ENCODE measurements around the gene UFSP1.

The UFSP1 gene

DNA sequence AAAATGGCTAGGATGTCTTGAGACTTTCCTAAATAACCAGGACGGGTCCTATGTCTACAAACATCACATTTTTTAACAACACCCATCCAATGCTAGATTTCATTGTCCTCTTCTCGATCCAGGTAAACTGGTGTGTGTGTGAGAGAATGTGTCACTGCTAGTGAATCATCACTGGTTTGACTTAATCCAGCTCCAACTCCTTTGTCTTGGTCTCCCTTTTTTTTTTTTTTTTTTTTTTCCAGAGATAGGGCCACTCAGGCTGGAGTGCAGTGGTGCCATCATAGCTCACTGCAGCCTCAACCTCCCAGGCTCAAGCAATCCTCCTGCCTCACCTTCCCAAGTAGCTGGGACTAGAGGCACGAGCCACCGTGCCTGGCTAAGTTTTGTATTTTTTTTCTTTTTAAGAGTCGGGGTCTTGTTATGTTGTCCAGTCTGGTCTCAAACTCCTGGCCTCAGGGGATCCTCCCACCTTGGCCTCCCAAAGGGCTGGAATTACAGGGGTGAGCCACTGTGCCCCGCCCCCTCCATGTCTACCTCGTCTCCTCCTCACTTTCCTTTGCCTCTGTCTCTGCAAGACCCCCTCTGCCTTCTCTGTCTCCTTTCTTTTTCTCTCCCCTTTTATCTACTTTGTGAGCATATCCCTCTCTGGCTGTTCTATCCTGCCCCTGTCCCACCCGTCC lies 2.2 kb upstream of the UFSP1 start:
- H2BK120ac ChIP-seq (ENCODE audit: low read depth, low read length): peak overlapping the region; percentile 2
- peak overlapping the region in 1 of 2 donors; percentile 57 for H3K4me3 ChIP-seq (ENCODE audit: low read length in 2 of 2)
- H3K23ac ChIP-seq (ENCODE audit: low read depth, low read length, poor library complexity): no peak overlapping the region
- WGBS, 2 donors (ENCODE audit: extremely low coverage in 2 of 2, insufficient read length in 2 of 2, insufficient replicate concordance in 1 of 2): no CpG with 5 or more reads among the region's 8 CpGs
- DNase-seq (ENCODE audit: low spot score): no peak
- H3K27me3 ChIP-seq (ENCODE audit: control insufficient read depth in 3 of 3, insufficient read depth in 3 of 3, low read depth in 1 of 3, low read length in 3 of 3): peaks cover 9 to 17% (median 12%) of the 10 kb centered on the region in 3 experiments
- peak overlapping the region; percentile 0 for H2BK5ac ChIP-seq (ENCODE audit: low read length)
- peaks cover 4% of the 10 kb centered on the region for H3K79me1 ChIP-seq (ENCODE audit: low read depth, low read length)
- H3K4me2 ChIP-seq (ENCODE audit: insufficient read depth, low read length, poor library complexity, severe bottlenecking): peak overlapping the region; percentile 99
- no peak overlapping the region for H2AFZ ChIP-seq (ENCODE audit: low read length)
- peaks cover 33% of the 10 kb centered on the region in 2 donors for H3K4me1 ChIP-seq (ENCODE audit: control insufficient read depth in 2 of 2, insufficient read depth in 1 of 2, low read depth in 1 of 2, low read length in 2 of 2)
- peak overlapping the region; percentile 68 for H3K18ac ChIP-seq (ENCODE audit: low read length)
- no peak overlapping the region for H3K27ac ChIP-seq (replicated peaks; ENCODE audit: low read length)
- no peak overlapping the region for H3K4ac ChIP-seq (ENCODE audit: low read length)
- H2AK5ac ChIP-seq (ENCODE audit: low read depth, low read length): peak overlapping the region; percentile 56
- H4K8ac ChIP-seq (ENCODE audit: low read depth, low read length): no peak overlapping the region
- peak overlapping the region; percentile 17 for H3K9ac ChIP-seq (ENCODE audit: low read depth, low read length, poor library complexity)
- peaks cover 19 to 23% of the 10 kb centered on the region in 2 donors for H3K36me3 ChIP-seq (replicated peaks in 1 of 2; ENCODE audit: control insufficient read depth in 2 of 2, insufficient read depth in 2 of 2, low read length in 2 of 2)
- no peak overlapping the region for H3K14ac ChIP-seq (ENCODE audit: low read length)
- no peak overlapping the region for H4K91ac ChIP-seq (ENCODE audit: low read depth, low read length, poor library complexity)
- peak overlapping the region; percentile 59 for H2BK12ac ChIP-seq (ENCODE audit: low read length)
- H3K9me3 ChIP-seq (replicated peaks in 1 of 2; ENCODE audit: control insufficient read depth in 2 of 2, insufficient read depth in 1 of 2, low read depth in 1 of 2, low read length in 2 of 2): no peaks in the 10 kb centered on the region
- peak overlapping the region; percentile 66 for H2BK15ac ChIP-seq (ENCODE audit: low read length)

DNA sequence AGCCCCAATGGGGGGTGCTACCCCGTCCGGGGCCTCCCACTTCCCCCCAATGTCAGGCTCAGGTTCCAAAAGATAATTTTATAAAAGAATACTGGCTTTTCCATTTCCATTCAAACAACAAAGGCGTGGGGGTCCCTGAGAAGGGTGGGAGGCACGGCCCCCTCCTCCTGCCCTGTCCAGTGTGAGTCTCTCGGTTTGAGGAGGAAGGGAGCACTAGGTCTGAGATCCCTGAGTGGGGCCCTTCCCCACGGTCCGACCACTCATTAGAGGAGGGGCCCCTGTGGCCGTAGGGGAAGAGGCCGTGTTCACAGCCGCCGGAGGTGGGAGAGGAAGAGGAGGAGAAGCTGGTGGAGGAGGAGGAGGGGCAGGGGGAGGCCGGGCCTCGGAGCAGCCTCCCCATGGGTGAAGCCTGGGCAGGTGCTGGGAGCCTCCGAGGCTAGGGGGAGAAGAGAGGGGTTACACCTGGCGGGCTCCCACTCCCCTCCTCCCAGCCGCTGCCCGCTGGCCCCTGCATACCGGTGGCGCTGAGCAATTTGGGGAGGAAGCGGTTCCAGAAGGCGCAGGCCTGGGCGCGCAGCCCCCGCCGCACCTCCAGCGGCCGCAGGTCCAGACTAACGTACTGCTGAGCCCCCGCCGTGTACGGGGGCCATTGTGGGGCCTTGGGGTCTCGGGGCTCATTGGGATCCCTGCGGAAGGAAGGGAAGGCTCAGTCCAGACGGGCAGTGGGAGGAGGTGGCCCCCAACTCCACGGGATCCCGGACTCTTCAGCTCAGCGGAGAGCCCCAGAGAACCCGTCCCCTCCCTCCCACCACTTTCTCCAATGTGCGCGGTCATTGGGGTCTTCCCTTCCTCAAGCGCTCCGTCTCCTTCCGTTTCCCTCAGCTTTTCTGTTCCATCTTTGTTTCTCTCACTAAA lies 1.4 kb upstream of the UFSP1 start:
- peak overlapping the region; percentile 79 for H2BK12ac ChIP-seq (ENCODE audit: low read length)
- H2AK5ac ChIP-seq (ENCODE audit: low read depth, low read length): peak overlapping the region; percentile 76
- peaks cover 6% of the 10 kb centered on the region for H3K79me1 ChIP-seq (ENCODE audit: low read depth, low read length)
- peak overlapping the region; percentile 91 for H2BK120ac ChIP-seq (ENCODE audit: low read depth, low read length)
- peak overlapping the region; percentile 4 for H3K14ac ChIP-seq (ENCODE audit: low read length)
- peak overlapping the region; percentile 68 for H4K8ac ChIP-seq (ENCODE audit: low read depth, low read length)
- H3K27me3 ChIP-seq (ENCODE audit: control insufficient read depth in 3 of 3, insufficient read depth in 3 of 3, low read depth in 1 of 3, low read length in 3 of 3): peaks cover under 1 to 9% (median 4%) of the 10 kb centered on the region in 3 experiments
- H2AFZ ChIP-seq (ENCODE audit: low read length): peak overlapping the region; percentile 84
- no peak for DNase-seq (ENCODE audit: low spot score)
- H3K4me1 ChIP-seq (ENCODE audit: control insufficient read depth in 2 of 2, insufficient read depth in 1 of 2, low read depth in 1 of 2, low read length in 2 of 2): peaks cover 28% of the 10 kb centered on the region in 2 donors
- peak overlapping the region; percentile 98 for H3K18ac ChIP-seq (ENCODE audit: low read length)
- peak overlapping the region; percentile 97 for H2BK15ac ChIP-seq (ENCODE audit: low read length)
- H3K4ac ChIP-seq (ENCODE audit: low read length): peak overlapping the region; percentile 27
- peak overlapping the region; percentile 93 for H3K9ac ChIP-seq (ENCODE audit: low read depth, low read length, poor library complexity)
- H3K27ac ChIP-seq (replicated peaks; ENCODE audit: low read length): peak overlapping the region; percentile 93
- H3K36me3 ChIP-seq (replicated peaks in 1 of 2; ENCODE audit: control insufficient read depth in 2 of 2, insufficient read depth in 2 of 2, low read length in 2 of 2): peaks cover 27 to 31% of the 10 kb centered on the region in 2 donors
- H3K9me3 ChIP-seq (replicated peaks in 1 of 2; ENCODE audit: control insufficient read depth in 2 of 2, insufficient read depth in 1 of 2, low read depth in 1 of 2, low read length in 2 of 2): no peaks in the 10 kb centered on the region
- WGBS, 2 donors (ENCODE audit: extremely low coverage in 2 of 2, insufficient read length in 2 of 2, insufficient replicate concordance in 1 of 2): no CpG with 5 or more reads among the region's 43 CpGs
- H3K23ac ChIP-seq (ENCODE audit: low read depth, low read length, poor library complexity): peak overlapping the region; percentile 99
- H4K91ac ChIP-seq (ENCODE audit: low read depth, low read length, poor library complexity): no peak overlapping the region
- H3K4me2 ChIP-seq (ENCODE audit: insufficient read depth, low read length, poor library complexity, severe bottlenecking): peak overlapping the region; percentile 99
- peak overlapping the region; percentile 97 for H2BK5ac ChIP-seq (ENCODE audit: low read length)
- H3K4me3 ChIP-seq (ENCODE audit: low read length in 2 of 2): peak overlapping the region; percentile 57 to 75

DNA sequence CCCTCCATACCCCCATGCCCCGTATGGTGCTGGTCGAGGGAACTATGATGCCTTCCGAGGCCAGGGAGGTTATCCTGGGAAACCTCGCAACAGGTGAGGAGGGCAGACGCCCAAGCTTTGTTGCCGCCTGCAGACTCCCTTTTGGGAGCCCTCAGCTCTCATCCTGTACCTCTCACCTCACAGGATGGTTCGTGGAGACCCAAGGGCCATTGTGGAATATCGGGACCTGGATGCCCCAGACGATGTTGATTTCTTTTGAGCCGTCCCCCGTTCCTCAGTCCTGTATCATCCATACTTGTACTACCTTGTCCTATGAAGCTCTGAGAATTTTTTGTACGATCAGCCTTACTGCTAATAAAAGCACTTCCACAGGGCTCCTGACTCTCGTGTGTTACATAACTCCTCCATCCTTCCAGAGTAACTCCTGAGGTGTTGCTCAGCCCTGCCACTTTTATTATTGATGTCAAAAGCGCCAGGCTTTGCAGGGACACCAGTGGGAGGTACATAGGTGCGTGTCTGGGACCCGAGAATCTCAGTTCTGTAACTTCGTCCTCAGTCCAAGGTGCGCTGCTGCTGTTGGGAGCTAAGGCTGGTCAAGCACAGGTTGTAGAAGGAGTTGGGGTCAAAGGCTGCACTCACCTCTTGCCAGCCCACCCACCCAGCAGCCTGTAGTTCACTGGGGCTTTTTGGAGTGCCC lies 1.1 kb downstream of the UFSP1 start:
- Histone ChIP-seq H3K4me1 (ENCODE audit: control insufficient read depth in 2 of 2, insufficient read depth in 1 of 2, low read depth in 1 of 2, low read length in 2 of 2) (peaks cover 16 to 19% of the 10 kb centered on the region in 2 donors), H3K4me2 (ENCODE audit: insufficient read depth, low read length, poor library complexity, severe bottlenecking) (peak overlapping the region; percentile 86), H4K91ac (ENCODE audit: low read depth, low read length, poor library complexity) (no peak overlapping the region), H2BK15ac (ENCODE audit: low read length) (no peak overlapping the region), H3K18ac (ENCODE audit: low read length) (peak overlapping the region; percentile 99), H3K9me3 (replicated peaks in 1 of 2; ENCODE audit: control insufficient read depth in 2 of 2, insufficient read depth in 1 of 2, low read depth in 1 of 2, low read length in 2 of 2) (no peaks in the 10 kb centered on the region), H3K4me3 (ENCODE audit: low read length in 2 of 2) (peak overlapping the region; percentile 57 to 88), H3K4ac (ENCODE audit: low read length) (no peak overlapping the region), H2BK5ac (ENCODE audit: low read length) (peak overlapping the region; percentile 40), H3K9ac (ENCODE audit: low read depth, low read length, poor library complexity) (peak overlapping the region; percentile 100), H3K27ac (replicated peaks; ENCODE audit: low read length) (peak overlapping the region; percentile 83), H3K36me3 (replicated peaks in 1 of 2; ENCODE audit: control insufficient read depth in 2 of 2, insufficient read depth in 2 of 2, low read length in 2 of 2) (peaks cover 51 to 56% of the 10 kb centered on the region in 2 donors), H2BK120ac (ENCODE audit: low read depth, low read length) (no peak overlapping the region), H2BK12ac (ENCODE audit: low read length) (no peak overlapping the region), H2AFZ (ENCODE audit: low read length) (no peak overlapping the region), H3K79me1 (ENCODE audit: low read depth, low read length) (peaks cover 8% of the 10 kb centered on the region), H3K23ac (ENCODE audit: low read depth, low read length, poor library complexity) (peak overlapping the region; percentile 15), H3K27me3 (ENCODE audit: control insufficient read depth in 3 of 3, insufficient read depth in 3 of 3, low read depth in 1 of 3, low read length in 3 of 3) (no peaks in the 10 kb centered on the region), H2AK5ac (ENCODE audit: low read depth, low read length) (peak overlapping the region; percentile 33), H3K14ac (ENCODE audit: low read length) (no peak overlapping the region), H4K8ac (ENCODE audit: low read depth, low read length) (no peak overlapping the region)
- whole genome bisulfite sequencing, 2 donors (ENCODE audit: extremely low coverage in 2 of 2, insufficient read length in 2 of 2, insufficient replicate concordance in 1 of 2): no CpG with 5 or more reads among the region's 18 CpGs
- DNase-seq (ENCODE audit: low spot score): no peak

All from neuronal stem cell (in vitro differentiated cells).